Omental fat pad (tissue), 4 donors: ENCODE measurements around the gene NDE1. TPM values are rescaled to one million over a fixed set of nuclear protein-coding genes. Genes with fewer than 3 reads are reported as not detected.
"Not testable (repeated sequence)": the region's sequence is repeated elsewhere in the genome, so short reads cannot be mapped to it uniquely, and the experiment has no call there.

Source experiments
- ATAC-seq: fragments of 150-250 bp; one replicate; pipeline ENCODE4 v1.9.1; 2016; ENCODE audit warnings: mild to moderate bottlenecking, moderate library complexity; ENCODE audit not compliant: low FRiP score
- DNase-seq: peaks from one replicate; pipeline ENCODE4 v3.0.0-alpha.2; 2019; ENCODE audit warnings: low spot score
- CTCF ChIP-seq, 3 donors: fragments of 450-650 bp; IDR thresholded peaks; one replicate each; pipeline ENCODE4 v1.5.1; 2016 to 2017; ENCODE audit warnings: antibody characterized with exemption in 3 of 3, mild to moderate bottlenecking in 3 of 3, moderate library complexity in 2 of 3
- total RNA-seq, 4 donors: library from RNA; depleted of rRNA; stranded (reverse); fragments of >200 nt; gene quantifications; one replicate each; pipeline ENCODE4 v1.1.0, GENCODE V29; 2016

Gene NDE1
- total RNA-seq, 4 donors from 2014 or later: 11.9 to 26.2 (median 21.2) TPM

GRCh38 chr16:15686287-15686686 lies 36.2 kb downstream of the NDE1 start:
- TF ChIP-seq CTCF (IDR thresholded peaks at IDR 0.05): no peak
- DNase-seq: no peak
- ATAC-seq: no peak

GRCh38 chr16:15689290-15689689 lies 39.2 kb downstream of the NDE1 start:
- no peak for TF ChIP-seq CTCF (IDR thresholded peaks at IDR 0.05)
- no peak for DNase-seq
- no peak for ATAC-seq

- no peak for TF ChIP-seq CTCF (IDR thresholded peaks at IDR 0.05)
- DNase-seq (no peak), ATAC-seq (no peak)
Observed at GRCh38 chr16:15690296-15690695, 40.3 kb downstream of the NDE1 start.

- ATAC-seq (no peak), DNase-seq (no peak)
- TF ChIP-seq CTCF (IDR thresholded peaks at IDR 0.05): no peak
Observed at GRCh38 chr16:15691046-15691445, 41.0 kb downstream of the NDE1 start.

GRCh38 chr16:15692508-15692907 lies 42.5 kb downstream of the NDE1 start:
- DNase-seq, ATAC-seq: not testable (repeated sequence)

- ATAC-seq: no peak
- TF ChIP-seq CTCF (IDR thresholded peaks at IDR 0.05): no peak
Observed at GRCh38 chr16:15694499-15694898, 44.5 kb downstream of the NDE1 start.

GRCh38 chr16:15699819-15700218 lies 49.8 kb downstream of the NDE1 start:
- DNase-seq: no peak
- ATAC-seq: no peak
- no peak for TF ChIP-seq CTCF (IDR thresholded peaks at IDR 0.05)

More at GRCh38 chr16:15694499-15694898, 44.5 kb downstream of the NDE1 start:
- DNase-seq: no peak

- no peak for TF ChIP-seq CTCF (IDR thresholded peaks at IDR 0.05)
- ATAC-seq: no peak
- DNase-seq: no peak
Observed at GRCh38 chr16:15701367-15701766, 51.3 kb downstream of the NDE1 start.
